Mesothelial cell of epicardium (in vitro differentiated cells): Measurements from ENCODE around the gene GRM8. TPM values are rescaled to one million over a fixed set of nuclear protein-coding genes. Genes with fewer than 3 reads are reported as not detected.

ENCODE experiments used
- DNase-seq, 2 experiments: peaks; one replicate each; pipeline ENCODE4 v3.0.0; 2021; ENCODE audit warnings: low spot score in 2 of 2; ENCODE audit not compliant: unreplicated experiment in 2 of 2
- H3K27ac Mint-ChIP-seq: 2 replicates; pipeline ENCODE4 v1.8.0; 2021; ENCODE audit warnings: mixed read lengths
- H3K27me3 Mint-ChIP-seq: 2 replicates; pipeline ENCODE4 v1.8.0; 2021; ENCODE audit warnings: low read depth, mixed read lengths
- H3K36me3 Mint-ChIP-seq: 2 replicates; pipeline ENCODE4 v1.8.0; 2021; ENCODE audit warnings: mixed read lengths
- H3K4me1 Mint-ChIP-seq: 2 replicates; pipeline ENCODE4 v1.8.0; 2021; ENCODE audit warnings: mixed read lengths
- H3K4me3 Mint-ChIP-seq: 2 replicates; pipeline ENCODE4 v1.8.0; 2021; ENCODE audit warnings: mild to moderate bottlenecking, moderate library complexity, mixed read lengths
- H3K9me3 Mint-ChIP-seq: 2 replicates; pipeline ENCODE4 v1.8.0; 2021; ENCODE audit warnings: mixed read lengths
- total RNA-seq: library from RNA; stranded (reverse); gene quantifications from 3 replicates; pipeline ENCODE4 v1.2.1, GENCODE V29; 2021
- TF ChIP-seq, protein P1 (sequence below): fragments of 200-600 bp; sonication (generic); IDR thresholded peaks from one replicate; pipeline ENCODE4 v1.5.0; 2021; ENCODE audit warnings: antibody characterized with exemption; ENCODE audit not compliant: unreplicated experiment

Gene GRM8
- total RNA-seq, 1 donor from 2014 or later = 1.0 TPM

DNA sequence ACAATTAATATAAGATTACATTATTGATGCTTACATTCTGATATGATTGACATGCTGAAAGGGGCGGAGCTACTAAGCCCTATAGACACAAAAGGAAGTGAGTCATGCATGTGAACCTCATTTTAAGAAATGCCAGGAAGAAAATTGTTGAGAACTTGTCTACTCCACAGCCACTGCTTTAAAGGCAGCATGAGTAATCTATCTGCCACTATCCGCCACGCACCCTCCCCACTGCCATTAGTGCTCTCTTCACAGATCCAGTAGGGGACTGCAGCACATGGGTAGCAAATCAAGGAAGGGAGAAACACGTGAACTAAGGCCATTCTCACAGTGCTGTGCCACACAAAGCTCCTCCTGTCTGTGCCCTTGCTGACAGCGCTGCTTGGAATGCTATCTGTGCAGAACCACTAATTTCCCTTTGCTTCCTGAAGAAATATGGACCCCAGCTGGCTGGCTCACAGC is 524.8 kb downstream of the GRM8 start:
- Mint-ChIP-seq H3K9me3 (no peaks in the 10 kb centered on the region), H3K4me3 (no peak overlapping the region), H3K4me1 (peaks cover 12% of the 10 kb centered on the region), H3K27me3 (no peaks in the 10 kb centered on the region), H3K36me3 (no peaks in the 10 kb centered on the region), H3K27ac (no peak overlapping the region)
- TF ChIP-seq, protein P1, sequence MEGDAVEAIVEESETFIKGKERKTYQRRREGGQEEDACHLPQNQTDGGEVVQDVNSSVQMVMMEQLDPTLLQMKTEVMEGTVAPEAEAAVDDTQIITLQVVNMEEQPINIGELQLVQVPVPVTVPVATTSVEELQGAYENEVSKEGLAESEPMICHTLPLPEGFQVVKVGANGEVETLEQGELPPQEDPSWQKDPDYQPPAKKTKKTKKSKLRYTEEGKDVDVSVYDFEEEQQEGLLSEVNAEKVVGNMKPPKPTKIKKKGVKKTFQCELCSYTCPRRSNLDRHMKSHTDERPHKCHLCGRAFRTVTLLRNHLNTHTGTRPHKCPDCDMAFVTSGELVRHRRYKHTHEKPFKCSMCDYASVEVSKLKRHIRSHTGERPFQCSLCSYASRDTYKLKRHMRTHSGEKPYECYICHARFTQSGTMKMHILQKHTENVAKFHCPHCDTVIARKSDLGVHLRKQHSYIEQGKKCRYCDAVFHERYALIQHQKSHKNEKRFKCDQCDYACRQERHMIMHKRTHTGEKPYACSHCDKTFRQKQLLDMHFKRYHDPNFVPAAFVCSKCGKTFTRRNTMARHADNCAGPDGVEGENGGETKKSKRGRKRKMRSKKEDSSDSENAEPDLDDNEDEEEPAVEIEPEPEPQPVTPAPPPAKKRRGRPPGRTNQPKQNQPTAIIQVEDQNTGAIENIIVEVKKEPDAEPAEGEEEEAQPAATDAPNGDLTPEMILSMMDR = no peak
- DNase-seq = no peak

DNA sequence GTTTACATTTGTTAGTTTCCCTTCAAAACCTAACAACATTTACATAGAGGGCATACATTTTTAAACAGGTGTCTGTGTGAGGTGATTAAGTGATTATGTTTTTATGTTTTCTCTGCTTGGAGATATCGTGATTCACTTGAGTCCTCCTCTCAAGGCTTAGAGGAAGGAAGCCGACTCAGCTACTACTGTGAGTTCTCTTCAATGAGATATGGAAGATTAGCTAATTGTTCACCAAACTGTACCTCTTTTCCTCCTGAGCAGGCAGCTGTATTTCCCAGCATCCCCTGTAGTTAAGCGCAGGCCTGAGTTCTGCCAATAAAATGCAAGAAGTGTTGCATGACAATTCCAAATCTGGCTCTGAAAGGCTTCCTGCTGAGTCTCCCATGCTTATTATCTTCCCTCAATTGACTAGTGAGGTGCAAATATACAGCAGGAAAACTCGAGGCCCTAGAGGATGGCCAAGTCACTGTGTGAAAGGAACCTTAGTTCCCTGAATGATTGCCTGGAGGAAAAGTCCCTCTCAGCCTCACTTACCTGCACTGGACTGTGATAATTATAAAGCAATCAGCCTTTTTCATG is 528.7 kb downstream of the GRM8 start:
- no peaks in the 10 kb centered on the region for H3K36me3 Mint-ChIP-seq
- TF ChIP-seq, protein P1 = no peak
- peaks cover 12% of the 10 kb centered on the region for H3K4me1 Mint-ChIP-seq
- H3K4me3 Mint-ChIP-seq = no peak overlapping the region
- H3K9me3 Mint-ChIP-seq = no peaks in the 10 kb centered on the region
- no peaks in the 10 kb centered on the region for H3K27me3 Mint-ChIP-seq
- no peak for DNase-seq
- no peak overlapping the region for H3K27ac Mint-ChIP-seq

DNA sequence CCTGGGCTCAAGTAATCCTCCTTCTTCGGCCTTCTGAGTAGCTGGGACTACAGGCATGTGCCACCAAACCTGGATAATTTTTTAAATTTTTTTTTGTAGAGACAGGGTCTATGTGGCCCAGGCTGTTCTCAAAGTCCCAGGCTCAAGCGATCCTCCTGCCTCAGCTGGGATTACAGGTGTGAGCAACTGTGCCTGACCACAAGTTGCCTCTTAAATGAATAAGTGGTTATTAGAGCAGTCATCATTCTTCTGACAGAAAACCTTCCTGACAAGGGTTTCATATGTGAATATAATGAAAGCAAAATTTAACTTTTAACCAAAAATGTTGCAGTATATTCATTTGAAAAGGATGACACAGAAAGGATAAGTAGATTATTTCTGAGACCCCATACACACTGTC is 532.5 kb downstream of the GRM8 start:
- H3K27ac Mint-ChIP-seq = no peak overlapping the region
- H3K36me3 Mint-ChIP-seq = no peaks in the 10 kb centered on the region
- no peaks in the 10 kb centered on the region for H3K27me3 Mint-ChIP-seq
- no peaks in the 10 kb centered on the region for H3K9me3 Mint-ChIP-seq
- no peak overlapping the region for H3K4me3 Mint-ChIP-seq
- TF ChIP-seq, protein P1 = no peak
- H3K4me1 Mint-ChIP-seq = peaks cover 12% of the 10 kb centered on the region
- no peak for DNase-seq

DNA sequence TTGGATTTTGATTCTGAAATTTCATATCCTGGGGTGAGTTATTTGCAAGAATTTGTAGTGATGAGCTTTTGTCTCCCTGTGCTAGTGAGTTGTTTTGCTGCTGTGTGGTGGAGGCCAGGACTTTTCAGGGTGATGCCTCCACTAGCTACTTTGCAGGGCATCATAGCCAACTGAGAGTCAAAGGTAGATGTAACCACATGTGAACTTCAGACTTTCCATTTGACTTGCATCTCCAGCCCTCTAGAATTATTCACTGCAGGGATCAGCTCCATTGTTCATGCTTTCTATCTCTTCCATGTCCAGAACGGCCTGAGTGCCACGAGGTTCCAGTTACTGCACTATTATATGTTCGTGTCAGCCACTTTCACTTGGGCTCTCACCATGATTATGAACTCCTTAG is 534.3 kb downstream of the GRM8 start:
- H3K36me3 Mint-ChIP-seq = no peaks in the 10 kb centered on the region
- H3K9me3 Mint-ChIP-seq = no peaks in the 10 kb centered on the region
- no peak overlapping the region for H3K4me3 Mint-ChIP-seq
- no peaks in the 10 kb centered on the region for H3K27me3 Mint-ChIP-seq
- H3K4me1 Mint-ChIP-seq = no peaks in the 10 kb centered on the region
- TF ChIP-seq, protein P1 = no peak
- H3K27ac Mint-ChIP-seq = no peak overlapping the region
- DNase-seq = no peak

DNA sequence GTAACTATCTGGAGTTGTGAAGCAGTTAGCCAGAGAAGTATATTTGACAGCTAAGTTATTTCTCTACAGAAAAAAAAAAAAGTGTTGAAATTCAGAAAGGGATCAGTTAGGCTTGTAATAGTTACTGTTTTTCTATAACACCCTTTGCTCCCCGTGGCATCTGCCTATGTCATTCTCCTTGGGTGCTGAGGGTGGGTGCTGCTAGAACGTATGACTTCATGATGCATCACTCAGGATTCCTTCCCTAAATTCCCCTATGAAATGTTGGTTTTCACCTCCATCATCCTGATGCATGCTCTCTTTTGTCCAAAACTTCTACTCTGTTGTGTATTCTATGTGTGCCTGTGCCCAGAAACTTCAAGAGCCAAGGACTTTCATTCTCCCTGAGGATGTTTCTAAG is 536.4 kb downstream of the GRM8 start:
- TF ChIP-seq, protein P1 = no peak
- no peaks in the 10 kb centered on the region for H3K36me3 Mint-ChIP-seq
- DNase-seq = no peak
- no peaks in the 10 kb centered on the region for H3K4me1 Mint-ChIP-seq
- H3K27ac Mint-ChIP-seq = no peak overlapping the region
- no peaks in the 10 kb centered on the region for H3K27me3 Mint-ChIP-seq
- H3K4me3 Mint-ChIP-seq = no peak overlapping the region
- H3K9me3 Mint-ChIP-seq = peaks cover 11% of the 10 kb centered on the region

DNA sequence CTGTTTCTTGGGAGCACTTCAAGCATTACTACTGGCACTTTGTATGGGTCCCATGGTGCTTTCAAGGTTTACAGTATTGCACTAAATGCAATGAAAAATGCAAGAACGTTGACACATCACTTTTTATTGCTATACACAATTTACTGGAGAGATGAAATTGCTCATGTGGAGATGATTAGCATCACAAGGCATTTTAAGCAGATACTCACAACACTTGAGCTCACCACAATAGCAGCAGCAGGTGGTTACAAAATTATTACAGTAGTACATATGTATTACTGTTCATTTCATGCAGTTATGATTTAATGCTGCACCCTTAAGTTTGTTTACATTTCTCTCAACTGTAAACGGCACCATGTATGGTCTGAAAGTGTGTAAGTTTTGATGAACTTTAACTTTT is 537.7 kb downstream of the GRM8 start:
- H3K9me3 Mint-ChIP-seq = peaks cover 18% of the 10 kb centered on the region

More for the DNA sequence above, 537.7 kb downstream of the GRM8 start:
- H3K27ac Mint-ChIP-seq = no peak overlapping the region
- no peak overlapping the region for H3K4me3 Mint-ChIP-seq
- no peaks in the 10 kb centered on the region for H3K27me3 Mint-ChIP-seq
- no peak for DNase-seq
- TF ChIP-seq, protein P1 = no peak
- H3K36me3 Mint-ChIP-seq = no peaks in the 10 kb centered on the region
- no peaks in the 10 kb centered on the region for H3K4me1 Mint-ChIP-seq
